NCI-H2171 (cell line): ENCODE measurements around the gene JADE3.
A peak's percentile ranks its signal among the peaks of the same experiment; 100 is the strongest.

ENCODE experiments used
- DNase-seq: peaks from one replicate; lab custom pipeline; 2025; lab: John Stamatoyannopoulos, UW

JADE3 gene

GRCh38 chrX:47026198-47026597, 114.0 kb downstream of the JADE3 start:
- DNase-seq, result no peak

- peak; percentile 15 for DNase-seq
Observed at GRCh38 chrX:47030339-47030738, 118.1 kb downstream of the JADE3 start.

GRCh38 chrX:47047989-47048388, 135.8 kb downstream of the JADE3 start:
- DNase-seq, result no peak

- no peak for DNase-seq
Observed at GRCh38 chrX:47059142-47059874, 147.1 kb downstream of the JADE3 start.

- DNase-seq, result no peak
Observed at GRCh38 chrX:47060708-47061107, 148.5 kb downstream of the JADE3 start.

- no peak for DNase-seq
Observed at GRCh38 chrX:47061238-47061919, 149.2 kb downstream of the JADE3 start.

- no peak for DNase-seq
Observed at GRCh38 chrX:47063179-47063578, 151.0 kb downstream of the JADE3 start.

GRCh38 chrX:47068214-47068613, 156.0 kb downstream of the JADE3 start:
- no peak for DNase-seq

- DNase-seq, result no peak
Observed at GRCh38 chrX:47068720-47069119, 156.5 kb downstream of the JADE3 start.

- DNase-seq, result no peak
Observed at GRCh38 chrX:47078129-47079043, 166.2 kb downstream of the JADE3 start, which contains the start of gene RGN. Gene RGN, plus strand, starts transcription at chrX:47078443. Its CDS starts 2,702 bp downstream, at chrX:47081145.

GRCh38 chrX:47080215-47080914, 168.1 kb downstream of the JADE3 start:
- DNase-seq, result no peak

- no peak for DNase-seq
Observed at GRCh38 chrX:47080915-47081236, 168.7 kb downstream of the JADE3 start.

- DNase-seq, result no peak
Observed at GRCh38 chrX:47091149-47091775, 179.0 kb downstream of the JADE3 start.

- peak; percentile 1 for DNase-seq
Observed at GRCh38 chrX:47093248-47093647, 181.0 kb downstream of the JADE3 start.

GRCh38 chrX:47093860-47094259, 181.6 kb downstream of the JADE3 start:
- DNase-seq, result no peak

GRCh38 chrX:47097018-47097417, 184.8 kb downstream of the JADE3 start:
- no peak for DNase-seq

- DNase-seq, result no peak
Observed at GRCh38 chrX:47098338-47099094, 186.3 kb downstream of the JADE3 start.

- no peak for DNase-seq
Observed at GRCh38 chrX:47101206-47101605, 189.0 kb downstream of the JADE3 start.
